HepG2 (cell line): Measurements from ENCODE around the gene PTMA. TPM values are rescaled to one million over a fixed set of nuclear protein-coding genes. Genes with fewer than 3 reads are reported as not detected.

Source experiments
- BORCS8-MEF2B ChIP-seq: sonication (generic); formaldehyde crosslinking; IDR thresholded peaks from 2 replicates; pipeline ENCODE4 v1.8.0; 2022; ENCODE audit warnings: mild to moderate bottlenecking, missing genetic modification reagents
- BRF2 ChIP-seq: sonication (generic); formaldehyde crosslinking; IDR thresholded peaks from 2 replicates; pipeline ENCODE4 v1.8.1; 2022; ENCODE audit warnings: mild to moderate bottlenecking, missing genetic modification reagents
- CAMTA2 ChIP-seq: sonication (generic); formaldehyde crosslinking; IDR thresholded peaks from 2 replicates; pipeline ENCODE4 v1.4.0; 2020; ENCODE audit warnings: mild to moderate bottlenecking, missing genetic modification reagents, borderline replicate concordance
- ELF4 ChIP-seq: sonication (generic); formaldehyde crosslinking; IDR thresholded peaks from 2 replicates; pipeline ENCODE4 v1.5.0; 2020; ENCODE audit warnings: missing genetic modification reagents, mild to moderate bottlenecking, moderate library complexity, borderline replicate concordance
- EP300 ChIP-seq, 3 experiments: sonication (generic) in 1 of 3; formaldehyde crosslinking in 1 of 3; IDR thresholded peaks; 2 replicates each; pipeline versions ENCODE4 v1.5.1 to v1.6.1; 2011 to 2020; ENCODE audit warnings: low read depth in 2 of 3, low read length in 2 of 3, borderline replicate concordance in 1 of 3, improper control_type of control experiment in 1 of 3, mild to moderate bottlenecking in 1 of 3, missing genetic modification reagents in 1 of 3, moderate library complexity in 1 of 3
- FOXO1 ChIP-seq: sonication (generic); formaldehyde crosslinking; IDR thresholded peaks from 2 replicates; pipeline ENCODE4 v1.4.0; 2020; ENCODE audit warnings: missing genetic modification reagents
- HDAC2 ChIP-seq: sonication (generic); formaldehyde crosslinking; IDR thresholded peaks from 2 replicates; pipeline ENCODE4 v1.4.0; 2020; ENCODE audit warnings: missing genetic modification reagents
- IRF1 ChIP-seq: sonication (generic); formaldehyde crosslinking; IDR thresholded peaks from 2 replicates; pipeline ENCODE4 v1.4.0; 2020; ENCODE audit warnings: low read depth, mild to moderate bottlenecking, missing genetic modification reagents
- RXRA ChIP-seq: sonication (generic); formaldehyde crosslinking; IDR thresholded peaks from 2 replicates; pipeline ENCODE4 v1.5.1; 2020; ENCODE audit warnings: missing genetic modification reagents
- TBL1XR1 ChIP-seq: fragments of 150-350 bp; IDR thresholded peaks from 2 replicates; pipeline ENCODE4 v1.6.1; 2014; ENCODE audit warnings: borderline replicate concordance, low read length; ENCODE audit not compliant: partially characterized antibody
- TRIM22 ChIP-seq: fragments of 450-650 bp; IDR thresholded peaks from 2 replicates; pipeline ENCODE4 v1.6.1; 2017
- ZNF256 ChIP-seq: sonication (generic); formaldehyde crosslinking; conservative IDR thresholded peaks from 2 replicates; pipeline ENCODE4 v1.4.0; 2020; ENCODE audit warnings: missing genetic modification reagents
- ZNF382 ChIP-seq: sonication (generic); formaldehyde crosslinking; IDR thresholded peaks from 2 replicates; pipeline ENCODE4 v1.5.0; 2020; ENCODE audit warnings: missing genetic modification reagents, mild to moderate bottlenecking, borderline replicate concordance
- ZNF441 ChIP-seq: sonication (generic); formaldehyde crosslinking; IDR thresholded peaks from 2 replicates; pipeline ENCODE4 v1.7.0; 2021; ENCODE audit warnings: missing genetic modification reagents, borderline replicate concordance
- ZNF737 ChIP-seq: sonication (generic); formaldehyde crosslinking; IDR thresholded peaks from 2 replicates; pipeline ENCODE4 v1.5.0; 2020; ENCODE audit warnings: missing genetic modification reagents, mild to moderate bottlenecking, borderline replicate concordance
- ZNF747 ChIP-seq: sonication (generic); formaldehyde crosslinking; IDR thresholded peaks from 2 replicates; pipeline ENCODE4 v1.8.1; 2023; ENCODE audit warnings: missing genetic modification reagents, mild to moderate bottlenecking, borderline replicate concordance
- ZNF879 ChIP-seq: sonication (generic); formaldehyde crosslinking; IDR thresholded peaks from 2 replicates; pipeline ENCODE4 v1.8.1; 2023; ENCODE audit warnings: missing genetic modification reagents
- ZSCAN21 ChIP-seq: sonication (generic); formaldehyde crosslinking; IDR thresholded peaks from 2 replicates; pipeline ENCODE4 v1.8.0; 2022; ENCODE audit warnings: mild to moderate bottlenecking, missing genetic modification reagents, moderate library complexity, borderline replicate concordance
- polyA plus RNA-seq, 8 experiments: library from polyadenylated mRNA; depleted of rRNA in 3 of 8; stranded (reverse) in 7 of 8; unstranded in 1 of 8; fragments of >200 nt; fragmentation: Illumina TruSeq in 4 of 8; extraction: Trizol in 4 of 8; gene quantifications; 2 replicates each; pipeline versions ENCODE4 v1.2.1 to v1.2.3, GENCODE V29; 2011 to 2016; ENCODE audit warnings: low read depth in 4 of 8, missing spikeins in 1 of 8, mixed read lengths in 1 of 8; ENCODE audit not compliant: insufficient read depth in 1 of 8
- total RNA-seq, 5 experiments: library from RNA; depleted of rRNA; stranded (reverse); fragments of >200 nt; fragmentation: Illumina TruSeq; extraction: Trizol; gene quantifications; 2 replicates each; pipeline ENCODE4 v1.2.3, GENCODE V29; 2016; ENCODE audit warnings: low read depth in 1 of 5
- TF ChIP-seq, protein P1 (sequence below): sonication (generic); formaldehyde crosslinking; IDR thresholded peaks from 2 replicates; pipeline ENCODE4 v1.8.0; 2022; ENCODE audit warnings: mild to moderate bottlenecking, missing genetic modification reagents, borderline replicate concordance

PTMA gene
- total and polyA plus RNA-seq, 2 of the 13 experiments (the other 11 are each of a cell fraction or from before 2014, with no cell fraction given), result 190 to 1,086 TPM

- TF ChIP-seq, protein P1, sequence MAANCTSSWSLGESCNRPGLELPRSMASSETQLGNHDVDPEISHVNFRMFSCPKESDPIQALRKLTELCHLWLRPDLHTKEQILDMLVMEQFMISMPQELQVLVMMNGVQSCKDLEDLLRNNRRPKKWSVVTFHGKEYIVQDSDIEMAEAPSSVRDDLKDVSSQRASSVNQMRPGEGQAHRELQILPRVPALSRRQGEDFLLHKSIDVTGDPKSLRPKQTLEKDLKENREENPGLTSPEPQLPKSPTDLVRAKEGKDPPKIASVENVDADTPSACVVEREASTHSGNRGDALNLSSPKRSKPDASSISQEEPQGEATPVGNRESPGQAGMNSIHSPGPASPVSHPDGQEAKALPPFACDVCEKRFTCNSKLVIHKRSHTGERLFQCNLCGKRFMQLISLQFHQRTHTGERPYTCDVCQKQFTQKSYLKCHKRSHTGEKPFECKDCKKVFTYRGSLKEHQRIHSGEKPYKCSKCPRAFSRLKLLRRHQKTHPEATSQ (CRISPR knock-in tag), result 0 out of 2 replicates have a peak, but pooled peaks have one; percentile 64
- TF ChIP-seq ZNF441 (CRISPR knock-in tag) (no peak; the same call in 1 of the 2 replicates), ZNF747 (CRISPR knock-in tag) (no peak), TRIM22 (no peak), FOXO1 (no peak), RXRA (CRISPR knock-in tag) (peak; percentile 30; the same call in 1 of the 2 replicates), ZNF879 (0 out of 2 replicates have a peak, but pooled peaks have one; percentile 74), TBL1XR1 (peak; percentile 15), ZNF256 (CRISPR knock-in tag) (peak; percentile 14; the same call in 1 of the 2 replicates), EP300 (IDR thresholded peaks at IDR 0.05; ENCODE audit: low read depth in 2 of 2, low read length in 2 of 2) (peak in 1 of 2 experiments; percentile 16; a peak in 1 of 4 replicates), EP300 (CRISPR knock-in tag; IDR thresholded peaks at IDR 0.05; ENCODE audit: borderline replicate concordance) (no peak), BORCS8-MEF2B (CRISPR knock-in tag) (no peak; the same call in 1 of the 2 replicates), HDAC2 (CRISPR knock-in tag) (peak; percentile 56; the same call in 1 of the 2 replicates), ZNF737 (CRISPR knock-in tag) (peak; percentile 72; the same call in 1 of the 2 replicates), ELF4 (no peak), ZNF382 (no peak), IRF1 (no peak), ZSCAN21 (peak; percentile 48; the same call in 1 of the 2 replicates), BRF2 (CRISPR knock-in tag) (no peak; the same call in 1 of the 2 replicates), CAMTA2 (peak; percentile 81; the same call in 1 of the 2 replicates)
Measured at GRCh38 chr2:231706731-231707624, 1.3 kb upstream of the PTMA start (continued).
